Urinary bladder (tissue), 4 donors: ENCODE data around the gene KNTC1. TPM values are rescaled to one million over a fixed set of nuclear protein-coding genes. Genes with fewer than 3 reads are reported as not detected.
"Not testable (repeated sequence)": the region's sequence is repeated elsewhere in the genome, so short reads cannot be mapped to it uniquely, and the experiment has no call there.

Experiments
- DNase-seq: peaks from one replicate; pipeline ENCODE4 v3.0.0-alpha.2; 2015; ENCODE audit errors: extremely low spot score
- H3K27ac ChIP-seq: one replicate; pipeline ENCODE4 v1.5.1; 2013; ENCODE audit warnings: low read depth, mild to moderate bottlenecking, moderate library complexity
- H3K36me3 ChIP-seq: one replicate; pipeline ENCODE4 v1.6.1; 2013; ENCODE audit warnings: mild to moderate bottlenecking, moderate library complexity; ENCODE audit not compliant: insufficient read depth
- H3K4me1 ChIP-seq: one replicate; pipeline ENCODE4 v1.6.1; 2013; ENCODE audit warnings: mild to moderate bottlenecking, moderate library complexity; ENCODE audit not compliant: insufficient read depth
- H3K4me3 ChIP-seq: one replicate; pipeline ENCODE4 v1.5.1; 2013; ENCODE audit warnings: low read depth, low read length
- WGBS: extraction: QIAGEN DNeasy Blood & Tissue Kit; methylation state at CpG from one replicate; pipeline ENCODE4 v1.1.7; 2013; 5-methylcytosine and 5-hydroxymethylcytosine counted together
- polyA plus RNA-seq: library from polyadenylated mRNA; stranded (reverse); fragments of 200-250 nt; gene quantifications from one replicate; pipeline ENCODE4 v1.2.3, GENCODE V29; 2013
- total RNA-seq: library from RNA; depleted of rRNA; stranded (reverse); fragments of >200 nt; gene quantifications from one replicate; pipeline ENCODE4 v1.2.3, GENCODE V29; 2014
- donor health status: healthy with polysubstance abuse.
- donor health status: healthy.

KNTC1 gene
- total and polyA plus RNA-seq, 2 donors, result 4.4 to 73.9 TPM

- Histone ChIP-seq H3K4me1 (no peaks in the 10 kb centered on the region), H3K36me3 (no peaks in the 10 kb centered on the region), H3K27ac (no peak overlapping the region), H3K4me3 (no peak overlapping the region)
- WGBS, result 98% methylated on average over 16 of the region's 16 CpGs
- DNase-seq, result no peak
These were observed 31.9 kb downstream of the KNTC1 start for GRCh38 chr12:122558745-122559641.

GRCh38 chr12:122560138-122560537, 33.1 kb downstream of the KNTC1 start:
- H3K36me3 ChIP-seq, result no peaks in the 10 kb centered on the region
- WGBS, result 93% methylated on average over 3 of the region's 3 CpGs
- no peaks in the 10 kb centered on the region for H3K4me1 ChIP-seq
- H3K27ac ChIP-seq, result no peak overlapping the region
- DNase-seq, result no peak
- H3K4me3 ChIP-seq, result no peak overlapping the region

- Histone ChIP-seq H3K36me3 (no peaks in the 10 kb centered on the region), H3K4me3 (no peak overlapping the region), H3K4me1 (no peaks in the 10 kb centered on the region), H3K27ac (no peak overlapping the region)
- no peak for DNase-seq
- 96% methylated on average over 4 of the region's 4 CpGs for WGBS
These were observed 36.3 kb downstream of the KNTC1 start for GRCh38 chr12:122563361-122563760.

- not testable (repeated sequence) for H3K4me3 ChIP-seq, H3K36me3 ChIP-seq, H3K27ac ChIP-seq, H3K4me1 ChIP-seq, DNase-seq
- 97% methylated on average over 5 of the region's 5 CpGs for WGBS
These were observed 39.8 kb downstream of the KNTC1 start for GRCh38 chr12:122566816-122567215.

- Histone ChIP-seq H3K36me3 (no peaks in the 10 kb centered on the region), H3K27ac (no peak overlapping the region), H3K4me1 (no peaks in the 10 kb centered on the region), H3K4me3 (no peak overlapping the region)
- 98% methylated on average over 5 of the region's 5 CpGs for WGBS
- no peak for DNase-seq
These were observed 42.2 kb downstream of the KNTC1 start for GRCh38 chr12:122569288-122569687.

GRCh38 chr12:122570006-122570405, 43.0 kb downstream of the KNTC1 start:
- not testable (repeated sequence) for H3K4me3 ChIP-seq, H3K36me3 ChIP-seq, H3K27ac ChIP-seq, H3K4me1 ChIP-seq, DNase-seq
- 91% methylated on average over 3 of the region's 3 CpGs for WGBS

GRCh38 chr12:122571821-122572220, 44.8 kb downstream of the KNTC1 start:
- no peak overlapping the region for H3K27ac ChIP-seq

GRCh38 chr12:122583294-122583693, 56.2 kb downstream of the KNTC1 start:
- DNase-seq, H3K27ac ChIP-seq, H3K4me3 ChIP-seq, H3K36me3 ChIP-seq, H3K4me1 ChIP-seq: not testable (repeated sequence)
- 95% methylated on average over 2 of the region's 2 CpGs for WGBS

More at GRCh38 chr12:122571821-122572220, 44.8 kb downstream of the KNTC1 start:
- WGBS, result 91% methylated on average over 6 of the region's 6 CpGs
- H3K4me3 ChIP-seq, result no peak overlapping the region
- H3K4me1 ChIP-seq, result no peaks in the 10 kb centered on the region
- H3K36me3 ChIP-seq, result peaks cover 1% of the 10 kb centered on the region
- no peak for DNase-seq

GRCh38 chr12:122584177-122584863, 57.3 kb downstream of the KNTC1 start:
- H3K36me3 ChIP-seq, result no peaks in the 10 kb centered on the region
- no peak overlapping the region for H3K4me3 ChIP-seq
- no peak overlapping the region for H3K27ac ChIP-seq
- DNase-seq, result no peak
- WGBS, result 92% methylated on average over 4 of the region's 4 CpGs
- H3K4me1 ChIP-seq, result no peaks in the 10 kb centered on the region

- no peak overlapping the region for H3K27ac ChIP-seq
- no peak for DNase-seq
- WGBS, result 96% methylated on average over 7 of the region's 7 CpGs
- no peaks in the 10 kb centered on the region for H3K4me1 ChIP-seq
- H3K36me3 ChIP-seq, result no peaks in the 10 kb centered on the region
- H3K4me3 ChIP-seq, result no peak overlapping the region
These were observed 63.9 kb downstream of the KNTC1 start for GRCh38 chr12:122590990-122591389.

GRCh38 chr12:122591966-122592365, 64.9 kb downstream of the KNTC1 start:
- 97% methylated on average over 28 of the region's 30 CpGs for WGBS
- not testable (repeated sequence) for H3K4me1 ChIP-seq, DNase-seq, H3K27ac ChIP-seq, H3K4me3 ChIP-seq, H3K36me3 ChIP-seq

- H3K36me3 ChIP-seq, H3K4me3 ChIP-seq, H3K4me1 ChIP-seq, H3K27ac ChIP-seq, DNase-seq: not testable (repeated sequence)
- WGBS, result 72% methylated on average over 8 of the region's 8 CpGs
These were observed 65.5 kb downstream of the KNTC1 start for GRCh38 chr12:122592543-122592942.

- no peak for DNase-seq
- no peaks in the 10 kb centered on the region for H3K36me3 ChIP-seq
- H3K4me1 ChIP-seq, result no peaks in the 10 kb centered on the region
- WGBS, result 97% methylated on average over 1 of the region's 1 CpG
- no peak overlapping the region for H3K4me3 ChIP-seq
- H3K27ac ChIP-seq, result no peak overlapping the region
These were observed 66.9 kb downstream of the KNTC1 start for GRCh38 chr12:122593910-122594309.

GRCh38 chr12:122596838-122597237, 69.8 kb downstream of the KNTC1 start:
- H3K4me3 ChIP-seq, result no peak overlapping the region
- DNase-seq, result no peak

More at GRCh38 chr12:122596838-122597237, 69.8 kb downstream of the KNTC1 start:
- Histone ChIP-seq H3K36me3 (no peaks in the 10 kb centered on the region), H3K4me1 (no peaks in the 10 kb centered on the region), H3K27ac (no peak overlapping the region)
